ENCODE measurements around the gene SCAMP4.

Gene SCAMP4

DNA sequence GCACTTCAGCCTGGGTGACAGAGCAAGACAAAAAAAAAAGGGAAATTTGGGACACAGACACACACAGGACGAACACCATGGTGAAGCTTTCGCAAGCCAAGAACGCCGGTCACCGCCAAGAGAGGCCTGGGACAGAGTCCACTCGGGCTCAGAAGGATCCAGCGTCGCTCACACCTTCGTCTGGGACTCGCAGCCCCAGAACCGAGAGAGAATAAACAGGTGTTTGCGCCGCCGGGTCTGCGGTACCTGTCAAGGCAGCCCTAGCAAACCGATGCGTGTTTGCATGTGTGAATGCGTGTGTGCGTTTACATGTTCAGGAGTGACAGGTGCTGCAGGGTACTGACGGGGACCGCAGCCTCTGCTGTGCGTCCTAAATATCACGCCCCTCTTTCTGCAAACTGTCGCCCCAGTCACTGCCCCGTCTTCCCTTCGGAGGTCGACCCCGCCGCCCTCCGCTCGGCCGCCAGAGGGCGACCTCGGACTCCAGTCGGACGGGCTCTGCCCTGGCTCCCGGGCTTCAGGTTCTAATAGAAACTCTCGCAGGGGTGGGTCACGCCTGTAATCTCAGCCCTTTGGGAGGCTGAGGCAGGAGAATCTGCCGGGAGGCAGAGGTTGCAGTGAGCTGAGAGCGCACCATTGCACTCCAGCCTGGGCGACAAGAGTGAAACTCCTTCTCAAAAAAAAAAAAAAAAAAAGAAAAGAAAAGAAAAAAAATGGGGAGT lies 24.0 kb downstream of the SCAMP4 start (continued):
- TF ChIP-seq WT1 (tag by site-specific recombination; IDR thresholded peaks at IDR 0.05) (no peak), YY2 (tag by site-specific recombination; IDR thresholded peaks at IDR 0.05) (no peak), ZNF10 (tag by site-specific recombination; IDR thresholded peaks at IDR 0.05) (no peak), SETDB1 (IDR thresholded peaks at IDR 0.05; ENCODE audit: insufficient read length, low read length) (no peak), ZNF785 (tag by site-specific recombination; IDR thresholded peaks at IDR 0.05) (no peak), ZNF354C (tag by site-specific recombination; IDR thresholded peaks at IDR 0.05; ENCODE audit: borderline replicate concordance, low read depth) (no peak), SP7 (tag by site-specific recombination; IDR thresholded peaks at IDR 0.05) (peak; percentile 40), KLF10 (tag by site-specific recombination; IDR thresholded peaks at IDR 0.05) (no peak; the same call in 1 of the 2 replicates), MYNN (tag by site-specific recombination; IDR thresholded peaks at IDR 0.05; ENCODE audit: borderline replicate concordance) (no peak), ZNF184 (tag by site-specific recombination; IDR thresholded peaks at IDR 0.05) (no peak), ZNF501 (tag by site-specific recombination; IDR thresholded peaks at IDR 0.05) (0 out of 2 replicates have a peak, but pooled peaks have one; percentile 21), FEZF1 (tag by site-specific recombination; IDR thresholded peaks at IDR 0.05) (no peak), ZFHX2 (tag by site-specific recombination; conservative IDR thresholded peaks at IDR 0.05) (no peak), HOXD13 (CRISPR knock-in tag; IDR thresholded peaks at IDR 0.05; ENCODE audit: borderline replicate concordance) (no peak), GFI1B (tag by site-specific recombination; IDR thresholded peaks at IDR 0.05) (no peak), BCL11A (tag by site-specific recombination; IDR thresholded peaks at IDR 0.05; ENCODE audit: low read depth) (no peak), ZNF777 (tag by site-specific recombination; IDR thresholded peaks at IDR 0.05; ENCODE audit: borderline replicate concordance) (no peak), MEIS1 (CRISPR knock-in tag; IDR thresholded peaks at IDR 0.05; ENCODE audit: borderline replicate concordance) (no peak), SP3 (tag by site-specific recombination; IDR thresholded peaks at IDR 0.05) (no peak), ZNF600 (tag by site-specific recombination; IDR thresholded peaks at IDR 0.05) (0 out of 2 replicates have a peak, but pooled peaks have one; percentile 24)
- TF ChIP-seq, protein P1, sequence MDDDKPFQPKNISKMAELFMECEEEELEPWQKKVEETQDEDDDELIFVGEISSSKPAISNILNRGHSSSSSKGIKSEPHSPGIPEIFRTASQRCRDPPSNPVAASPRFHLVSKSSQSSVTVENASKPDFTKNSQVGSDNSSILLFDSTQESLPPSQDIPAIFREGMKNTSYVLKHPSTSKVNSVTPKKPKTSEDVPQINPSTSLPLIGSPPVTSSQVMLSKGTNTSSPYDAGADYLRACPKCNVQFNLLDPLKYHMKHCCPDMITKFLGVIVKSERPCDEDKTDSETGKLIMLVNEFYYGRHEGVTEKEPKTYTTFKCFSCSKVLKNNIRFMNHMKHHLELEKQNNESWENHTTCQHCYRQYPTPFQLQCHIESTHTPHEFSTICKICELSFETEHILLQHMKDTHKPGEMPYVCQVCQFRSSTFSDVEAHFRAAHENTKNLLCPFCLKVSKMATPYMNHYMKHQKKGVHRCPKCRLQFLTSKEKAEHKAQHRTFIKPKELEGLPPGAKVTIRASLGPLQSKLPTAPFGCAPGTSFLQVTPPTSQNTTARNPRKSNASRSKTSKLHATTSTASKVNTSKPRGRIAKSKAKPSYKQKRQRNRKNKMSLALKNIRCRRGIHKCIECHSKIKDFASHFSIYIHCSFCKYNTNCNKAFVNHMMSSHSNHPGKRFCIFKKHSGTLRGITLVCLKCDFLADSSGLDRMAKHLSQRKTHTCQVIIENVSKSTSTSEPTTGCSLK (tag by site-specific recombination; IDR thresholded peaks at IDR 0.05), result no peak
- TF ChIP-seq, protein P2, sequence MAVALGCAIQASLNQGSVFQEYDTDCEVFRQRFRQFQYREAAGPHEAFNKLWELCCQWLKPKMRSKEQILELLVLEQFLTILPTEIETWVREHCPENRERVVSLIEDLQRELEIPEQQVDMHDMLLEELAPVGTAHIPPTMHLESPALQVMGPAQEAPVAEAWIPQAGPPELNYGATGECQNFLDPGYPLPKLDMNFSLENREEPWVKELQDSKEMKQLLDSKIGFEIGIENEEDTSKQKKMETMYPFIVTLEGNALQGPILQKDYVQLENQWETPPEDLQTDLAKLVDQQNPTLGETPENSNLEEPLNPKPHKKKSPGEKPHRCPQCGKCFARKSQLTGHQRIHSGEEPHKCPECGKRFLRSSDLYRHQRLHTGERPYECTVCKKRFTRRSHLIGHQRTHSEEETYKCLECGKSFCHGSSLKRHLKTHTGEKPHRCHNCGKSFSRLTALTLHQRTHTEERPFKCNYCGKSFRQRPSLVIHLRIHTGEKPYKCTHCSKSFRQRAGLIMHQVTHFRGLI (tag by site-specific recombination; IDR thresholded peaks at IDR 0.05), result no peak
- TF ChIP-seq, protein P3, sequence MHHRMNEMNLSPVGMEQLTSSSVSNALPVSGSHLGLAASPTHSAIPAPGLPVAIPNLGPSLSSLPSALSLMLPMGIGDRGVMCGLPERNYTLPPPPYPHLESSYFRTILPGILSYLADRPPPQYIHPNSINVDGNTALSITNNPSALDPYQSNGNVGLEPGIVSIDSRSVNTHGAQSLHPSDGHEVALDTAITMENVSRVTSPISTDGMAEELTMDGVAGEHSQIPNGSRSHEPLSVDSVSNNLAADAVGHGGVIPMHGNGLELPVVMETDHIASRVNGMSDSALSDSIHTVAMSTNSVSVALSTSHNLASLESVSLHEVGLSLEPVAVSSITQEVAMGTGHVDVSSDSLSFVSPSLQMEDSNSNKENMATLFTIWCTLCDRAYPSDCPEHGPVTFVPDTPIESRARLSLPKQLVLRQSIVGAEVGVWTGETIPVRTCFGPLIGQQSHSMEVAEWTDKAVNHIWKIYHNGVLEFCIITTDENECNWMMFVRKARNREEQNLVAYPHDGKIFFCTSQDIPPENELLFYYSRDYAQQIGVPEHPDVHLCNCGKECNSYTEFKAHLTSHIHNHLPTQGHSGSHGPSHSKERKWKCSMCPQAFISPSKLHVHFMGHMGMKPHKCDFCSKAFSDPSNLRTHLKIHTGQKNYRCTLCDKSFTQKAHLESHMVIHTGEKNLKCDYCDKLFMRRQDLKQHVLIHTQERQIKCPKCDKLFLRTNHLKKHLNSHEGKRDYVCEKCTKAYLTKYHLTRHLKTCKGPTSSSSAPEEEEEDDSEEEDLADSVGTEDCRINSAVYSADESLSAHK (tag by site-specific recombination; IDR thresholded peaks at IDR 0.05), result peak; percentile 95
- TF ChIP-seq, protein P4, sequence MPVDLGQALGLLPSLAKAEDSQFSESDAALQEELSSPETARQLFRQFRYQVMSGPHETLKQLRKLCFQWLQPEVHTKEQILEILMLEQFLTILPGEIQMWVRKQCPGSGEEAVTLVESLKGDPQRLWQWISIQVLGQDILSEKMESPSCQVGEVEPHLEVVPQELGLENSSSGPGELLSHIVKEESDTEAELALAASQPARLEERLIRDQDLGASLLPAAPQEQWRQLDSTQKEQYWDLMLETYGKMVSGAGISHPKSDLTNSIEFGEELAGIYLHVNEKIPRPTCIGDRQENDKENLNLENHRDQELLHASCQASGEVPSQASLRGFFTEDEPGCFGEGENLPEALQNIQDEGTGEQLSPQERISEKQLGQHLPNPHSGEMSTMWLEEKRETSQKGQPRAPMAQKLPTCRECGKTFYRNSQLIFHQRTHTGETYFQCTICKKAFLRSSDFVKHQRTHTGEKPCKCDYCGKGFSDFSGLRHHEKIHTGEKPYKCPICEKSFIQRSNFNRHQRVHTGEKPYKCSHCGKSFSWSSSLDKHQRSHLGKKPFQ (tag by site-specific recombination; IDR thresholded peaks at IDR 0.05), result no peak
- TF ChIP-seq, protein P5, sequence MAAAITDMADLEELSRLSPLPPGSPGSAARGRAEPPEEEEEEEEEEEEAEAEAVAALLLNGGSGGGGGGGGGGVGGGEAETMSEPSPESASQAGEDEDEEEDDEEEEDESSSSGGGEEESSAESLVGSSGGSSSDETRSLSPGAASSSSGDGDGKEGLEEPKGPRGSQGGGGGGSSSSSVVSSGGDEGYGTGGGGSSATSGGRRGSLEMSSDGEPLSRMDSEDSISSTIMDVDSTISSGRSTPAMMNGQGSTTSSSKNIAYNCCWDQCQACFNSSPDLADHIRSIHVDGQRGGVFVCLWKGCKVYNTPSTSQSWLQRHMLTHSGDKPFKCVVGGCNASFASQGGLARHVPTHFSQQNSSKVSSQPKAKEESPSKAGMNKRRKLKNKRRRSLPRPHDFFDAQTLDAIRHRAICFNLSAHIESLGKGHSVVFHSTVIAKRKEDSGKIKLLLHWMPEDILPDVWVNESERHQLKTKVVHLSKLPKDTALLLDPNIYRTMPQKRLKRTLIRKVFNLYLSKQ (tag by site-specific recombination; IDR thresholded peaks at IDR 0.05; ENCODE audit: borderline replicate concordance), result no peak
- TF ChIP-seq, protein P6, sequence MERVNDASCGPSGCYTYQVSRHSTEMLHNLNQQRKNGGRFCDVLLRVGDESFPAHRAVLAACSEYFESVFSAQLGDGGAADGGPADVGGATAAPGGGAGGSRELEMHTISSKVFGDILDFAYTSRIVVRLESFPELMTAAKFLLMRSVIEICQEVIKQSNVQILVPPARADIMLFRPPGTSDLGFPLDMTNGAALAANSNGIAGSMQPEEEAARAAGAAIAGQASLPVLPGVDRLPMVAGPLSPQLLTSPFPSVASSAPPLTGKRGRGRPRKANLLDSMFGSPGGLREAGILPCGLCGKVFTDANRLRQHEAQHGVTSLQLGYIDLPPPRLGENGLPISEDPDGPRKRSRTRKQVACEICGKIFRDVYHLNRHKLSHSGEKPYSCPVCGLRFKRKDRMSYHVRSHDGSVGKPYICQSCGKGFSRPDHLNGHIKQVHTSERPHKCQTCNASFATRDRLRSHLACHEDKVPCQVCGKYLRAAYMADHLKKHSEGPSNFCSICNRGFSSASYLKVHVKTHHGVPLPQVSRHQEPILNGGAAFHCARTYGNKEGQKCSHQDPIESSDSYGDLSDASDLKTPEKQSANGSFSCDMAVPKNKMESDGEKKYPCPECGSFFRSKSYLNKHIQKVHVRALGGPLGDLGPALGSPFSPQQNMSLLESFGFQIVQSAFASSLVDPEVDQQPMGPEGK (tag by site-specific recombination; IDR thresholded peaks at IDR 0.05), result no peak

All from HEK293 (cell line).